ENCODE measurements around the gene HES5.

The HES5 gene

GRCh38 chr1:2479186-2479585 lies 50.9 kb downstream of the HES5 start:
- DNase-seq (ENCODE audit: low spot score) = no peak

Measured in germinal center (tissue), 1 donor.